GM20431 (cell line): Measurements from ENCODE around the gene SSBP3.
"Not testable (repeated sequence)": the region's sequence is repeated elsewhere in the genome, so short reads cannot be mapped to it uniquely, and the experiment has no call there.

Experiments
- in situ Hi-C: fragments of 300-500 bp; cut with MseI, MboI; formaldehyde crosslinking; loops from one replicate; pipeline ENCODE4 v1.15.0; 2020; ENCODE audit warnings: low sequenced_read_pairs; ENCODE audit not compliant: unreplicated experiment

SSBP3 gene

DNA sequence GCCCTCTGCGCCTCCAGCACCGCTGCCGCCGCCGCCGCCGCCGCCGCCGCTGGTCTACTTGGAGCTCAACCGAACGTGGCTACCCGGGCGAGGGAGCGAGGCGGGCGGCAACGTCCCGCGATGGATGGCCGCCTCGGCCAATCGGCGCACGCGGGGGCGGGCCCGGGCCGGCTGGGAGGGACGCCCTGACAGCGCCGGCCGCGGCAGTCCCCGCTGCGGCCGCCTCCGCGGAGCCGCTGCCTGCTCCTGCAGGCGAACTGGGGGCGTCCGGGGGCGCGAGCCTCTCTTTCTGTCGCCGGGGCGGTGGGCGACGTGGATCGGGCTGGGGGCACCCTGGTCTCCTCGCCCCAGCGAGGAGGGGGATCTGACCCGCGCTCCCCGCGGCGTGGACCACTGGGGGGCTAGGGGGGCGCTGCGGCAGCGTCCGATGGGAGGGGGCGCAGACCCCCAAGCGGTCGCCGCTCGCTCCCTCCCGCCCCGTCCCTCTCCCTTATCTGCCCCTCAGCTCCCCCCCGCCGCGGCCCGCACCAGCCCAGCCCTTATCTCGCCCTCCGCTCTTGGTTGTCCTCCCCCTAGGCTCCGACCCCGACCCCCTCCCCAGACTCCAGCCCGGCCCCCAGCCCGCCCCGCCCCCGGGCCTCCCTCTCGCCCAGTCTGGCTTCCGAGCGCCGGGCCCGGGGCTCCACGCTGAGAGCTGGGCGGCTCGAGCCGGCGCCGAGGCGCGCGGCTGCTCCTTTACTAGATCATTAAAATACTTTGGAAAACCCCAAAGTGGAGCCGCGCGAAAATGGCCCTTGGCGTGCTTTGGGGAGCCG, at the start of gene SSBP3:
Gene SSBP3, minus strand, starts transcription at position 56 of the 815 bp plus-strand sequence.
- in situ Hi-C loops = no loop called here

DNA sequence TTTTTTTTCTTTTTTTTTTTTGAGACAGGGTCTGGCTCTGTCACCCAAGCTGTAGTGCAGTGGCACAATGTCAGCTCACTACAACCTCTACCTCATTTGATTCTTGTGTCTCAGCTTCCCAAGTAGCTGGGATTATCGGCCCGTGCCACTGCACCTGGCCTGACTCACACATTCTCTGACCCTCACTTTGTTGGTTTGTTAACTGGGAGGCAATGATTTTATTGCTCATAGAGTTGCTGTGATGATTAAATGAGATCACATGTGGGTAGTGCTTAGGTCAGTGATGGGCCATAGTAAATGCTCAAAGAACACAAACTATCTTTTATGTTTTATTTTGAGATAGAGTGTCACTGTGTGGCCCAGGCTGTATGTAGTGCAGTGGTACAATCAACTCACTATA, 47.3 kb upstream of the SSBP3 start:
- in situ Hi-C loops = no loop called here

- in situ Hi-C loops = no loop called here
Measured at GRCh38 chr1:54453022-54453421, 46.8 kb upstream of the SSBP3 start.

- in situ Hi-C loops = not testable (repeated sequence)
Measured at GRCh38 chr1:54449431-54449830, 43.2 kb upstream of the SSBP3 start.

DNA sequence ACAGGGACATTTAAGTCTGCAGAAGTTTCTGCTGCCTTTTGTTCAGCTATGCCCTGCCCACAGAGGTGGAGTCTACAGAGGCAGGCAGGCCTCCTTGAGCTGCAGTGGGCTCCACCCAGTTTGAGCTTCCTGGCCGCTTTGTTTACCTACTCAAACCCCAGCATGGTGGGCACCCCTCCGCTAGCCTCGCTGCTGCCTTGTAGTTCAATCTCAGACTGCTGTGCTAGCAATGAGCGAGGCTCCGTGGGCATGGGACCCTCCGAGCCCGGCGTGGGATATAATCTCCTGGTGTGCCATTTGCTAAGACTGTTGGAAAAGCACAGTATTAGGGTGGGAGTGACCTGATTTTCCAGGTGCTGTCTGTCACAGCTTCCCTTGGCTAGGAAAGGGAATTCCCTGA, 42.6 kb upstream of the SSBP3 start:
- in situ Hi-C loops = not testable (repeated sequence)

- in situ Hi-C loops = not testable (repeated sequence)
Measured at GRCh38 chr1:54447081-54447480, 40.9 kb upstream of the SSBP3 start.

DNA sequence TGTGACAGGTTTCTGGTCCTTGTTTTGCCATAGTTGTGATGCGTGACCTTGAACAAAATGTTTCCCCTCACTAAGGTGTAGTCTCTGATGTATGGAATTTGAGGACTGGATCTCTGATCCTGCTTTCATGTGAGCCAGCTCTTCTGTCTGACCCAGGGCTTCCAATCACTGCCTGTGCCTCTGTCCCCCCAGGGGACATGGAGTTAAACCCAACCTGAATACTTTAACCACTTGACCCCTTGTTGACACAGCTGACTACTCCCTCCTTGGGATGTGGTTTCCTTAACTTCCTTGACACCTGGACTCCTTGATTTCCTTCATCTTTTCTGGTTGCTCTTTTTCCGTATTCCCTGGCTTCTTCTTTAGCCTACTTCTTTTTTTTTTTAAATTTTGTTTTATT, 36.0 kb upstream of the SSBP3 start:
- in situ Hi-C loops = no loop called here

DNA sequence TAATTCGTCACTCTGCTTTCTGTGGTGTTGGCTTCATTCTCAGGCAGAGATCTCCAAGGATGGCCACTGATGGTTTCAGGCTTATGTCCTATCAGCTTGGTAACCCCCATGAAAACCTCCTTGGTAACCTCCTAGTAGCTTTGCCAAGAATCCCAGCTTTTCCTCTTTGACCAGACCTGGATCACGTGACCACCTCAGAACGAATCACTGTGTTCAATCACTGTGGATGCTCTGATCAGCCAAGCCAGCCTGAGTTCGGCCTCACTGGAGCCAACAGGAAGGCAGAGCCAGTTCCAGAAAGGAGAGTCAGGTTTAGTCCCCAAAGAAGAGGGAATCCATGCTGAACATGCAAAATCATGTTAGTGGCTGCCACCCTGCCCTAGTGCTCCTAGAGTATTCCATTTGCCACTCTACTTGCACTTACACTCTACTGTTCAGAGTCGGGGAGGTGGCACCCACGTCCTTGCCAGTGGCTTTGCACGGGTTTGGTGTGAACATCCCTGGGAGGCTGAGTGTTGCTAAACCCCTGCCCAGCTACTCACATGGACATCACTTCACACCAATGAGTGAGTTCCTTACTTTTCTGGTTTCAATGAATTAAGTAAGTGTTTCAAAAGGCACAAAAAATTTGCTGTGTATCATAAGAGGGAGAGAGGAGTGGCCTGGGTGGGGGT, 33.5 kb upstream of the SSBP3 start:
- in situ Hi-C loops = no loop called here

- in situ Hi-C loops = no loop called here
Measured at GRCh38 chr1:54437783-54438182, 31.6 kb upstream of the SSBP3 start.

- in situ Hi-C loops = no loop called here
Measured at GRCh38 chr1:54436826-54437225, 30.6 kb upstream of the SSBP3 start.

DNA sequence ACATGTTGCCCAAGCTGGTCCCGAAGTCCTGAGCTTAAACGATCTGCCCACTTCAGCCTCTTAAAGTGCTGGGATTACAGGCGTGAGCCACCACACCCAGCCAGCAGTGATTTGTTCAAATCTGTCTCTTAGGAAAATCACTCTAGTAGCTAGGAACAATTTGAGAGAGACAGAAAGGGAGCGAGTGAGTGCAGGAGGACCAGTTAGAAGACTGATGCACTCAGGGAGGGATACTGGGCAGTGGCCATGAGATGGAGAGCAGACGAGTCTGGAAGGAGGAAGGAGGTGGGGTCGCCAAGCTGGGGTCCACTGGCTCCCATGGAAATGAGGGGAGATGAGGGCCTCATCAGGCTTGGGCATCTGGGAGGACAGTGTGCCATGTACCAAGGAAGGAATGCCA, 23.6 kb upstream of the SSBP3 start:
- in situ Hi-C loops = no loop called here

DNA sequence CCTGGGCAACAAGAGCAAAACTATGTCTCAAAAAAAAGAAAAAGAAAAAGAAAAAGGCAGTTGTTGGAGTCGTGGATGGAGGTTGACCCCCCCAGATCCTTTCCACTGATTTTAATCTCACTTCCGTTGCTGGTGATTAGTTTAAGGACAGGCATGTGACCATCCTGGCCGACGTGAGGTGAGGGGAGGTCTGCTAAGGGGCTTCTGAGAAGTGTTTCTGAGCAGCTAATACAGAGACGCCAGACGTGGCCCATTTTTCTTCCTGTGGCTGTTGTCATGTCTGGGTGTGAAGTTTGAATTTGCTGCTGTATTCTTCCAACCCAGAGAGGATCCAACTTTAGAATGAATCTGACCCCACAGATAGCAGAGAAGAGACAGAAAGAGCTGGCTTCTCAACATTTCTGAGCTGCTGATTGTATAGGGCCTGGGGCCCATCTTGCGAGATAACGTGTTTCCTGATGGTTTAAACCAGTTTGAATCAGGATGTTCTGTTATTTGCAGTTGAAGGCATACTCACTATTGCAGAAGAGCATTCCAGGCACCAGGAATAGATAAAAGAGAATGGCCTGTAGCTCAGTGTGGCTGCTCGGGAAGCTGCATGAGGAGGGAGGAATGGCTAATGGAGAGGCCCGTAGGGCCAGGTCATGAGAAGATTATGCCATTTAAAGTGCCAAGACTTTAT, 22.8 kb upstream of the SSBP3 start:
- in situ Hi-C loops = no loop called here

- in situ Hi-C loops = no loop called here
Measured at GRCh38 chr1:54425152-54425584, 19.0 kb upstream of the SSBP3 start.

DNA sequence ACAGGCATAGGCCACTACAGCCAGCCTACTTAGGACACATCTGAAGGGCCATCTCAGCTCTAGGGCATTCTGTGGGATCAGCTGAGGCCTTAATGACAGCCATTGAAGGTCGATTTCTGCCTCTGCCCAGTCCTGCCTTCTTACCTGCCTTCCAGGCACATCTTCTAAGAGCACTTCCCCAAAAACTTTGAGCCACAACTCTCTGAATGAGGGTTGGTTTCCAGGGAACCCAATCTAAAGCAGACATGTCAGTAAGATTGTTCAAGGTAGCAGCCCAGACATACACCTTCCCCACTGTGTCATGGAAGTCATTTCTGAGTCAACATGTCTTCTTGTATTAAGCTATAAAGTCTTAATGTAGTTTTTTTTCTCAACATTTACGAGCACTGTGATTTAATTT, 18.2 kb upstream of the SSBP3 start:
- in situ Hi-C loops = no loop called here

GRCh38 chr1:54421101-54421504, 14.9 kb upstream of the SSBP3 start:
- in situ Hi-C loops = no loop called here

GRCh38 chr1:54418598-54418997, 12.4 kb upstream of the SSBP3 start:
- in situ Hi-C loops = not testable (repeated sequence)

DNA sequence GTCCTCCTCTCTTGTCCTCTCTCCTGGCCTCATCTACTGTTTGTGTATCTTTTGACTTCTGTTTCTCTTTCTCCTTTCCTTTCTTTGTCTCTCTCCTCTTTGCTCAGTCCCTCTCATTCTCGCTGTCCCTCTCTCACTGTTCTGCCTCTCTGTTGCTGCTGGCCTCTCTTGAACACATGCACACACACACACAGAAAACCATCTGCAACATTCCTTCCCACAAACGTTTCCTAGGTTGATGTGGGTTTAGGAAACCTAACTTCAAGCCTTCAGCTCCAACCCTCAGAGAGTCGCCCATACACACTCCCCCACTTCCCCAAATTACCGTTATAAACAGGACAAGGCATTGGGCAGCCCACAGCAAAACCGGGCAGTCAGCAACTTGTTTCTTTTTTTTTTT, 10.9 kb upstream of the SSBP3 start:
- in situ Hi-C loops = no loop called here

DNA sequence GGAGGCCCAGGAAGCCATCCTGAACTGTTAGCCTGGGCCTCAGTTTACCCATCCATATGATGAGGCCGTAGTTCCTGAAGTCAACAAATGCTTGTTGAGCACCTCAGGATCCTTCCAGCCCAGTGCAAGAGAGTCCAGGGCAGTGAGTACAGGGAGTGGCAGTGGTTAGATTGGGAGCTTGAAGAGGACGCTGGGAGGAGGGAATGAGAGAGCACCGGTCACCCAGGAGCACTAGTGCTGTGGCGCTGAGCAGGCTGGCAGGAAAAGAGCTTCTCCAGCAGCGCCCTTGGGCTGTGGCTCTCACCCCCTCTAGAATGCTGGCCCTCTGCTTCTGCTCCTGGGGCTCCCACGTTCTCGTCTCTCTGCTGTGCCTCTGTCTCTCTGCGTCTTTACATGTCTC, 10.2 kb upstream of the SSBP3 start:
- in situ Hi-C loops = no loop called here

DNA sequence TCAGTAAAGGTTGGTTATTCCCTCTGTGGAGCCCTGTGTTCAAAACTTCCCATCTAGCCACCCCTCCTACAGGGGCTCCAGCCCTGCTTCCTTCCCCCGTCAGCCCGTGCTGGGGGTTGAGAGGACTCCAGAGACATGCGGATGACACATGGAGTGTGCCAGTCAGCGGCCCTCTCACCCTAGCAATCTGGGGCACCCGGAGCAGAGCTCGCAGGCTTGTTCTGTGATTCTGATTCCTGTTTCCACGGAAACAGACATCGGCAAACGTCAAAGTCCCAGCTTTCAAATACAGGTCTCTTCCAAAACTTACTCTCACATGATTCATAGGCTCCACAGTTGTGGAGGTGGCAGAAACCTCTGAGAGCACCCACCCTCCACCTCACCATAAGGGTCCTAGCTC, 9.8 kb upstream of the SSBP3 start:
- in situ Hi-C loops = no loop called here

DNA sequence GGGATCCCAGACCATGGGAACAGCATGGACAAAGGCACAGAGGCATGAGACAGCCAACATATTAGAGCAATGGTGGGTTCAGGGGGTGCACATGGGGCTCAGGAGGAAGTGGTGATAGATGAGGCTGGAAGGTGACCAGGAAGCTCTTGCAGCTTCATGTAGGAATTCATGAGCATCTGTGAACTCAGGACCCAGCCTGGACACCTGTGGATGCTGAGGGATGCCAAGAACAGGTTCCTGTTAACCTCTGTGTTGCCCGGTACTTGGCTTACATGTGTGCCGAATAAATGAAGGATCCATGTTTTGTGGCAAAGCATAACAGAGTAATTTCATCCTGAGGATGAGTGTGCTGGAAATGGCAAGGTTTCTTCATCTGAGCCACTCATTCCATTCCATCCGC, 9.3 kb upstream of the SSBP3 start:
- in situ Hi-C loops = no loop called here

GRCh38 chr1:54413732-54414131, 7.5 kb upstream of the SSBP3 start:
- in situ Hi-C loops = no loop called here
